Upper lobe of left lung (tissue), 6 donors: ENCODE results near the gene ADK. TPM values are rescaled to one million over a fixed set of nuclear protein-coding genes. Genes with fewer than 3 reads are reported as not detected.

Source experiments
- ATAC-seq, 2 donors: fragments of 200-7000 bp; cut with Tn5 transposase; one replicate each; pipeline ENCODE4 v1.9.1; 2022; ENCODE audit warnings: mild to moderate bottlenecking in 2 of 2, moderate library complexity in 2 of 2; ENCODE audit not compliant: low FRiP score in 2 of 2
- DNase-seq, 2 donors: peaks; one replicate each; pipeline ENCODE4 v3.0.0-alpha.2; 2019 to 2020
- H3K27ac ChIP-seq, 4 donors: fragments of 200-600 bp; sonication (generic); one replicate each; pipeline ENCODE4 v1.5.1; 2016 to 2019
- H3K27me3 ChIP-seq, 4 donors: fragments of 200-600 bp; sonication (generic); one replicate each; pipeline ENCODE4 v1.5.1; 2017 to 2019
- H3K36me3 ChIP-seq, 4 donors: fragments of 200-600 bp; sonication (generic); one replicate each; pipeline ENCODE4 v1.5.1; 2016 to 2019
- H3K4me1 ChIP-seq, 4 donors: fragments of 200-600 bp; sonication (generic); one replicate each; pipeline ENCODE4 v1.5.1; 2018 to 2019
- H3K4me3 ChIP-seq, 4 donors: fragments of 200-600 bp; sonication (generic); one replicate each; pipeline ENCODE4 v1.5.1; 2017 to 2019; ENCODE audit warnings: mild to moderate bottlenecking in 2 of 4, moderate library complexity in 1 of 4
- H3K9me3 ChIP-seq, 4 donors: fragments of 200-600 bp; sonication (generic); one replicate each; pipeline ENCODE4 v1.5.1; 2018 to 2019
- CTCF ChIP-seq, 6 experiments: fragments of 450-650 bp in 4 of 6; fragments of 200-600 bp in 2 of 6; sonication (generic) in 2 of 6; IDR thresholded peaks; one replicate each; pipeline ENCODE4 v1.5.1; 2016 to 2019; ENCODE audit warnings: antibody characterized with exemption in 6 of 6
- EP300 ChIP-seq, 4 donors: sonication (generic); formaldehyde crosslinking; IDR thresholded peaks; one replicate each; pipeline ENCODE4 v1.5.1; 2017; ENCODE audit warnings: antibody characterized with exemption in 4 of 4, control low read depth in 2 of 4
- POLR2A ChIP-seq, 4 donors: fragments of 450-650 bp; IDR thresholded peaks; one replicate each; pipeline ENCODE4 v1.5.1; 2016 to 2017; ENCODE audit warnings: antibody characterized with exemption in 4 of 4, mild to moderate bottlenecking in 2 of 4
- POLR2AphosphoS5 ChIP-seq, 2 donors: sonication (generic); formaldehyde crosslinking; IDR thresholded peaks; one replicate each; pipeline ENCODE4 v1.5.1; 2017; ENCODE audit warnings: antibody characterized with exemption in 2 of 2
- WGBS, 2 donors: methylation state at CpG; one replicate each; pipeline ENCODE4 v1.1.5; 2017 to 2018; 5-methylcytosine and 5-hydroxymethylcytosine counted together
- total RNA-seq, 6 donors: library from RNA; depleted of rRNA in 4 of 6; stranded (reverse); fragments of >200 nt in 4 of 6; gene quantifications; one replicate each; pipeline versions ENCODE4 v1.1.0 to v1.2.1, GENCODE V29; 2016 to 2021
- donor health status: DM: no; HTN: no; CAD: no; lungs with moderate emphysema.
- donor health status: DM: no; HTN: yes; CAD: no; lungs with severe emphysema.

Gene ADK
- total RNA-seq, 6 donors from 2014 or later = 27.9 to 123 (median 48.1) TPM

GRCh38 chr10:74150204-74150989, 624 bp upstream of the ADK start, which contains the start of gene AP3M1:
TSS of gene AP3M1 (minus strand) at chr10:74150828. CDS start at chr10:74138379, 12,449 bp downstream.
- DNase-seq (peak; percentile 87 to 93), ATAC-seq (peak; percentile 87 to 88)
- Histone ChIP-seq H3K4me1 (peaks cover 29 to 50% (median 33%) of the 10 kb centered on the region in 4 donors), H3K27ac (peak within 1 kb of the TSS; percentile 89 to 91 (median 90)), H3K36me3 (no peaks in the 10 kb centered on the region), H3K9me3 (no peaks in the 10 kb centered on the region), H3K4me3 (peak within 1 kb of the TSS; percentile 62 to 93 (median 78)), H3K27me3 (no peaks in the 10 kb centered on the region)
- WGBS, 2 donors = 0 to 2% methylated on average over 14 to 20 of the region's 32 CpGs
- no peak for TF ChIP-seq EP300 (IDR thresholded peaks at IDR 0.05)
- TF ChIP-seq POLR2AphosphoS5 (IDR thresholded peaks at IDR 0.05) = peak in 1 of 2 donors; percentile 13
- no peak for TF ChIP-seq CTCF (IDR thresholded peaks at IDR 0.05)
- peak in 1 of 4 donors; percentile 30 for TF ChIP-seq POLR2A (IDR thresholded peaks at IDR 0.05)

GRCh38 chr10:74151879-74152722, 1.1 kb downstream of the ADK start:
- ATAC-seq (no peak), DNase-seq (no peak)
- Histone ChIP-seq H3K27ac (peak overlapping the region; percentile 76 to 91 (median 90)), H3K27me3 (no peaks in the 10 kb centered on the region), H3K4me1 (peaks cover 26 to 48% (median 27%) of the 10 kb centered on the region in 4 donors), H3K4me3 (peak overlapping the region; percentile 61 to 93 (median 78)), H3K9me3 (no peaks in the 10 kb centered on the region), H3K36me3 (no peaks in the 10 kb centered on the region)
- 24 to 25% methylated on average over 5 of the region's 5 CpGs for WGBS, 2 donors
- TF ChIP-seq EP300 (IDR thresholded peaks at IDR 0.05) = no peak
- TF ChIP-seq POLR2A (IDR thresholded peaks at IDR 0.05) = no peak
- TF ChIP-seq CTCF (IDR thresholded peaks at IDR 0.05) = no peak
- no peak for TF ChIP-seq POLR2AphosphoS5 (IDR thresholded peaks at IDR 0.05)

GRCh38 chr10:74153123-74153522, 2.1 kb downstream of the ADK start:
- Histone ChIP-seq H3K36me3 (no peaks in the 10 kb centered on the region), H3K9me3 (no peaks in the 10 kb centered on the region), H3K4me3 (no peak overlapping the region), H3K27me3 (no peaks in the 10 kb centered on the region), H3K4me1 (peaks cover 24 to 47% (median 27%) of the 10 kb centered on the region in 4 donors), H3K27ac (no peak overlapping the region)
- 56 to 61% methylated on average over 4 of the region's 4 CpGs for WGBS, 2 donors
- DNase-seq (no peak), ATAC-seq (no peak)
- TF ChIP-seq EP300 (IDR thresholded peaks at IDR 0.05) (no peak), CTCF (IDR thresholded peaks at IDR 0.05) (peak in 4 of 6 experiments; percentile 27 to 63 (median 33)), POLR2AphosphoS5 (IDR thresholded peaks at IDR 0.05) (no peak), POLR2A (IDR thresholded peaks at IDR 0.05) (no peak)

GRCh38 chr10:74153676-74154075, 2.7 kb downstream of the ADK start:
- TF ChIP-seq EP300 (IDR thresholded peaks at IDR 0.05) = no peak
- no peak for TF ChIP-seq CTCF (IDR thresholded peaks at IDR 0.05)
- no peak for TF ChIP-seq POLR2AphosphoS5 (IDR thresholded peaks at IDR 0.05)
- no peak for TF ChIP-seq POLR2A (IDR thresholded peaks at IDR 0.05)
- Histone ChIP-seq H3K27me3 (no peaks in the 10 kb centered on the region), H3K27ac (no peak overlapping the region), H3K36me3 (no peaks in the 10 kb centered on the region), H3K4me1 (peaks cover 20 to 41% (median 26%) of the 10 kb centered on the region in 4 donors), H3K9me3 (no peaks in the 10 kb centered on the region), H3K4me3 (no peak overlapping the region)
- WGBS, 2 donors = 47 to 51% methylated on average over 4 of the region's 4 CpGs
- DNase-seq = no peak
- ATAC-seq = no peak
